Activated CD4-positive, alpha-beta T cell treated with anti-CD3 and anti-CD28 coated beads for 1 hour (primary cell): ENCODE results near the gene GALNT1.

Experiments used
- DNase-seq: peaks from one replicate; pipeline ENCODE4 v3.0.0-alpha.2; 2020

Gene GALNT1

GRCh38 chr18:35582899-35583558, 1.5 kb downstream of the GALNT1 start:
- no peak for DNase-seq

- DNase-seq: no peak
Measured at GRCh38 chr18:35584735-35585134, 3.2 kb downstream of the GALNT1 start.

GRCh38 chr18:35585608-35586007, 4.1 kb downstream of the GALNT1 start:
- no peak for DNase-seq

GRCh38 chr18:35588122-35588521, 6.6 kb downstream of the GALNT1 start:
- no peak for DNase-seq

- peak; percentile 19 for DNase-seq
Measured at GRCh38 chr18:35588995-35589394, 7.5 kb downstream of the GALNT1 start.

GRCh38 chr18:35589546-35589945, 8.0 kb downstream of the GALNT1 start:
- no peak for DNase-seq

GRCh38 chr18:35590935-35591334, 9.4 kb downstream of the GALNT1 start:
- no peak for DNase-seq

GRCh38 chr18:35592298-35592697, 10.8 kb downstream of the GALNT1 start:
- no peak for DNase-seq

- DNase-seq: no peak
Measured at GRCh38 chr18:35593859-35594258, 12.3 kb downstream of the GALNT1 start.

- no peak for DNase-seq
Measured at GRCh38 chr18:35597758-35598157, 16.2 kb downstream of the GALNT1 start.

GRCh38 chr18:35602193-35602820, 20.8 kb downstream of the GALNT1 start:
- no peak for DNase-seq

GRCh38 chr18:35603008-35603407, 21.5 kb downstream of the GALNT1 start:
- no peak for DNase-seq

- no peak for DNase-seq
Measured at GRCh38 chr18:35603528-35603927, 22.0 kb downstream of the GALNT1 start.

GRCh38 chr18:35604369-35604768, 22.8 kb downstream of the GALNT1 start:
- no peak for DNase-seq

- no peak for DNase-seq
Measured at GRCh38 chr18:35605686-35606417, 24.3 kb downstream of the GALNT1 start.

GRCh38 chr18:35609236-35609635, 27.7 kb downstream of the GALNT1 start:
- DNase-seq: no peak

- no peak for DNase-seq
Measured at GRCh38 chr18:35610089-35610488, 28.5 kb downstream of the GALNT1 start.

GRCh38 chr18:35610724-35611123, 29.2 kb downstream of the GALNT1 start:
- no peak for DNase-seq

GRCh38 chr18:35611518-35611917, 30.0 kb downstream of the GALNT1 start:
- DNase-seq: no peak

- no peak for DNase-seq
Measured at GRCh38 chr18:35616074-35616473, 34.5 kb downstream of the GALNT1 start.

GRCh38 chr18:35616664-35617423, 35.3 kb downstream of the GALNT1 start:
- DNase-seq: peak; percentile 56

- DNase-seq: no peak
Measured at GRCh38 chr18:35617865-35618264, 36.3 kb downstream of the GALNT1 start.

GRCh38 chr18:35618289-35618688, 36.7 kb downstream of the GALNT1 start:
- DNase-seq: no peak
